H9 (cell line): Measurements from ENCODE around the gene ZNF775. TPM values are rescaled to one million over a fixed set of nuclear protein-coding genes. Genes with fewer than 3 reads are reported as not detected.
A peak's percentile ranks its signal among the peaks of the same experiment; 100 is the strongest.

Experiments used
- DNase-seq: peaks from one replicate; pipeline ENCODE4 v3.0.0-alpha.2; 2017
- H2AFZ ChIP-seq: one replicate; pipeline ENCODE4 v1.6.1; 2013; ENCODE audit warnings: mild to moderate bottlenecking, low read length, control low read depth, moderate library complexity
- H2AK5ac ChIP-seq: 2 replicates; pipeline ENCODE4 v1.6.1; 2013; ENCODE audit warnings: low read length, control low read depth, mixed read lengths; ENCODE audit not compliant: insufficient read length
- H2BK120ac ChIP-seq: one replicate; pipeline ENCODE4 v1.6.1; 2013; ENCODE audit warnings: low read depth, mild to moderate bottlenecking, low read length, control low read depth, inconsistent platforms; ENCODE audit not compliant: poor library complexity, severe bottlenecking
- H2BK12ac ChIP-seq: 2 replicates; pipeline ENCODE4 v1.6.1; 2013; ENCODE audit warnings: low read length, control low read depth, mixed read lengths, low read depth; ENCODE audit not compliant: insufficient read length
- H2BK15ac ChIP-seq: 2 replicates; pipeline ENCODE4 v1.6.1; 2013; ENCODE audit warnings: low read depth, low read length, control low read depth
- H2BK20ac ChIP-seq: one replicate; pipeline ENCODE4 v1.6.1; 2013; ENCODE audit warnings: low read depth, mild to moderate bottlenecking, low read length, control low read depth, inconsistent platforms; ENCODE audit not compliant: poor library complexity, severe bottlenecking
- H2BK5ac ChIP-seq: 2 replicates; pipeline ENCODE4 v1.6.1; 2013; ENCODE audit warnings: low read length, control low read depth, mixed read lengths; ENCODE audit not compliant: insufficient read length
- H3K14ac ChIP-seq: 2 replicates; pipeline ENCODE4 v1.6.1; 2013; ENCODE audit warnings: low read length, control low read depth; ENCODE audit not compliant: insufficient read depth
- H3K18ac ChIP-seq: 2 replicates; pipeline ENCODE4 v1.6.1; 2013; ENCODE audit warnings: low read depth, mild to moderate bottlenecking, mixed read lengths, low read length, control low read depth; ENCODE audit not compliant: insufficient read length
- H3K23ac ChIP-seq: 2 replicates; pipeline ENCODE4 v1.6.1; 2013; ENCODE audit warnings: low read length, control low read depth, mixed read lengths, low read depth; ENCODE audit not compliant: insufficient read length
- H3K23me2 ChIP-seq: 2 replicates; pipeline ENCODE4 v1.6.1; 2013; ENCODE audit warnings: low read depth, mild to moderate bottlenecking, mixed read lengths, low read length, control low read depth; ENCODE audit not compliant: insufficient read length, poor library complexity, severe bottlenecking
- H3K27ac ChIP-seq: 2 replicates; pipeline ENCODE4 v1.5.1; 2013; ENCODE audit warnings: low read length, control low read depth, mixed read lengths, low read depth; ENCODE audit not compliant: insufficient read length
- H3K27me3 ChIP-seq: 2 replicates; pipeline ENCODE4 v1.6.1; 2013; ENCODE audit warnings: low read length, control low read depth, inconsistent platforms; ENCODE audit not compliant: insufficient read depth
- H3K4ac ChIP-seq: 2 replicates; pipeline ENCODE4 v1.6.1; 2013; ENCODE audit warnings: low read depth, mild to moderate bottlenecking, control low read depth, inconsistent platforms, low read length, moderate library complexity
- H3K4me1 ChIP-seq: 2 replicates; pipeline ENCODE4 v1.6.1; 2013; ENCODE audit warnings: low read length, control low read depth, inconsistent platforms; ENCODE audit not compliant: insufficient read depth
- H3K4me2 ChIP-seq: 2 replicates; pipeline ENCODE4 v1.6.1; 2013; ENCODE audit warnings: low read length, control low read depth, mixed read lengths; ENCODE audit not compliant: insufficient read length, insufficient read depth
- H3K56ac ChIP-seq: 2 replicates; pipeline ENCODE4 v1.6.1; 2013; ENCODE audit warnings: low read depth, mild to moderate bottlenecking, mixed read lengths, low read length, control low read depth; ENCODE audit not compliant: insufficient read length
- H3K79me1 ChIP-seq: 2 replicates; pipeline ENCODE4 v1.6.1; 2013; ENCODE audit warnings: low read depth, mild to moderate bottlenecking, moderate library complexity, low read length, control low read depth, inconsistent platforms; ENCODE audit not compliant: insufficient read depth, poor library complexity, severe bottlenecking
- H3K79me2 ChIP-seq: 2 replicates; pipeline ENCODE4 v1.6.1; 2013; ENCODE audit warnings: low read length, control low read depth, inconsistent platforms; ENCODE audit not compliant: insufficient read depth
- H3K9ac ChIP-seq: 2 replicates; pipeline ENCODE4 v1.6.1; 2013; ENCODE audit warnings: low read length, control low read depth, mixed read lengths; ENCODE audit not compliant: insufficient read length; ENCODE audit errors: extremely low read depth
- H3K9me3 ChIP-seq: one replicate; pipeline ENCODE4 v1.6.1; 2013; ENCODE audit warnings: low read depth, low read length, inconsistent platforms; ENCODE audit not compliant: control insufficient read depth
- H3T11ph ChIP-seq: one replicate; pipeline ENCODE4 v1.6.1; 2013; ENCODE audit warnings: mild to moderate bottlenecking, low read length, control low read depth, inconsistent platforms
- H4K20me1 ChIP-seq: one replicate; pipeline ENCODE4 v1.6.1; 2013; ENCODE audit not compliant: control insufficient read depth, insufficient read length, insufficient read depth
- H4K5ac ChIP-seq: 2 replicates; pipeline ENCODE4 v1.6.1; 2013; ENCODE audit warnings: low read depth, mild to moderate bottlenecking, mixed read lengths, low read length, control low read depth; ENCODE audit not compliant: insufficient read length
- H4K8ac ChIP-seq: replicated peaks from 2 replicates; pipeline ENCODE4 v1.6.1; 2013; ENCODE audit warnings: low read length, control low read depth, mixed read lengths, low read depth; ENCODE audit not compliant: insufficient read length
- H4K91ac ChIP-seq: 2 replicates; pipeline ENCODE4 v1.6.1; 2013; ENCODE audit warnings: low read depth, mild to moderate bottlenecking, moderate library complexity, mixed read lengths, low read length, control low read depth; ENCODE audit not compliant: insufficient read length
- H3K27ac Mint-ChIP-seq, 3 experiments: 2 replicates in 2 of 3; 3 replicates in 1 of 3; pipeline ENCODE4 v1.8.0; 2020 to 2021; ENCODE audit warnings: mixed read lengths in 3 of 3, mild to moderate bottlenecking in 1 of 3, moderate library complexity in 1 of 3
- H3K27me3 Mint-ChIP-seq: 2 replicates; pipeline ENCODE4 v1.8.0; 2021; ENCODE audit warnings: low read depth, mild to moderate bottlenecking, moderate library complexity, mixed read lengths
- H3K36me3 Mint-ChIP-seq, 3 experiments: 2 replicates in 2 of 3; 3 replicates in 1 of 3; pipeline ENCODE4 v1.8.0; 2020 to 2021; ENCODE audit warnings: low read depth in 3 of 3, mixed read lengths in 3 of 3; ENCODE audit not compliant: insufficient read depth in 1 of 3
- H3K4me1 Mint-ChIP-seq, 2 experiments: 2 replicates each; pipeline ENCODE4 v1.8.0; 2020; ENCODE audit warnings: mixed read lengths in 2 of 2
- H3K4me3 Mint-ChIP-seq, 2 experiments: 2 replicates in 1 of 2; 3 replicates in 1 of 2; pipeline ENCODE4 v1.8.0; 2020 to 2021; ENCODE audit warnings: mild to moderate bottlenecking in 2 of 2, mixed read lengths in 2 of 2, moderate library complexity in 1 of 2
- H3K9me3 Mint-ChIP-seq, 2 experiments: 2 replicates in 1 of 2; 3 replicates in 1 of 2; pipeline ENCODE4 v1.8.0; 2020; ENCODE audit warnings: mild to moderate bottlenecking in 2 of 2, mixed read lengths in 2 of 2, moderate library complexity in 1 of 2
- CTCF ChIP-seq: fragments of 200-600 bp; sonication (generic); conservative IDR thresholded peaks from 3 replicates; pipeline ENCODE4 v1.8.0; 2021; ENCODE audit warnings: antibody characterized with exemption, mild to moderate bottlenecking
- WGBS: extraction: QIAGEN DNeasy Blood & Tissue Kit; methylation state at CpG from one replicate; pipeline ENCODE4 v1.1.7; 2013; ENCODE audit warnings: missing lambda C conversion rate, low lambda C conversion rate, mixed read lengths; ENCODE audit not compliant: insufficient read length; ENCODE audit errors: extremely low coverage; 5-methylcytosine and 5-hydroxymethylcytosine counted together
- total RNA-seq: library from RNA; stranded (reverse); gene quantifications from 2 replicates; pipeline ENCODE4 v1.2.1, GENCODE V29; 2021

Gene ZNF775
- total RNA-seq, 1 experiment from 2014 or later, result 10.5 TPM

GRCh38 chr7:150412016-150412415, 32.9 kb downstream of the ZNF775 start:
- peaks cover 12 to 26% of the 10 kb centered on the region in 2 experiments for H3K4me1 Mint-ChIP-seq
- H3K4ac ChIP-seq, result no peak overlapping the region
- H2AFZ ChIP-seq, result no peak overlapping the region
- no peak overlapping the region for H2BK15ac ChIP-seq
- H2BK12ac ChIP-seq, result no peak overlapping the region
- H3K36me3 Mint-ChIP-seq, result peaks cover 13 to 44% (median 43%) of the 10 kb centered on the region in 3 experiments
- no peak overlapping the region for H3K4me3 Mint-ChIP-seq
- no peak overlapping the region for H3K23ac ChIP-seq
- no peaks in the 10 kb centered on the region for H3K79me2 ChIP-seq
- H4K8ac ChIP-seq, result no peak overlapping the region
- no peaks in the 10 kb centered on the region for H3K27me3 ChIP-seq
- DNase-seq, result no peak
- H3K9me3 ChIP-seq, result no peaks in the 10 kb centered on the region
- H3K18ac ChIP-seq, result no peak overlapping the region
- no peak for TF ChIP-seq CTCF
- H3K14ac ChIP-seq, result no peak overlapping the region
- H4K20me1 ChIP-seq, result no peaks in the 10 kb centered on the region
- no peak overlapping the region for H3T11ph ChIP-seq
- no peaks in the 10 kb centered on the region; a peak in 1 of 5 replicates for H3K9me3 Mint-ChIP-seq
- no peak overlapping the region for H3K9ac ChIP-seq
- no CpG with 5 or more reads among the region's 11 CpGs for WGBS
- no peaks in the 10 kb centered on the region for H3K23me2 ChIP-seq
- no peak overlapping the region for H3K27ac ChIP-seq
- H3K56ac ChIP-seq, result no peak overlapping the region
- H4K5ac ChIP-seq, result no peak overlapping the region
- H2BK120ac ChIP-seq, result no peak overlapping the region
- no peak overlapping the region for H2BK20ac ChIP-seq
- no peaks in the 10 kb centered on the region for H3K79me1 ChIP-seq
- H4K91ac ChIP-seq, result no peak overlapping the region
- no peak overlapping the region for H3K4me2 ChIP-seq
- no peak overlapping the region for H2BK5ac ChIP-seq
- H3K27me3 Mint-ChIP-seq, result no peaks in the 10 kb centered on the region; the same call in 1 of the 2 replicates
- peak overlapping the region in 2 of 3 experiments; percentile 66 to 94; a peak in 3 of 7 replicates for H3K27ac Mint-ChIP-seq
- no peak overlapping the region for H2AK5ac ChIP-seq
- no peaks in the 10 kb centered on the region for H3K4me1 ChIP-seq
